Head of caudate nucleus (tissue), 42 donors: Measurements from ENCODE around the gene GCNT2.
"Not testable (repeated sequence)": the region's sequence is repeated elsewhere in the genome, so short reads cannot be mapped to it uniquely, and the experiment has no call there.

Experiments used
- DNase-seq, 42 donors: peaks; one replicate each; pipeline versions ENCODE4 v3.0.0 to v3.0.0-alpha.2; 2020 to 2021; ENCODE audit warnings: mixed read lengths in 7 of 42
- intact Hi-C: fragments of 100-400 bp; cut with DNase I; formaldehyde crosslinking; loops from one replicate; pipeline ENCODE4 v1.15.0; 2022

The GCNT2 gene

DNA sequence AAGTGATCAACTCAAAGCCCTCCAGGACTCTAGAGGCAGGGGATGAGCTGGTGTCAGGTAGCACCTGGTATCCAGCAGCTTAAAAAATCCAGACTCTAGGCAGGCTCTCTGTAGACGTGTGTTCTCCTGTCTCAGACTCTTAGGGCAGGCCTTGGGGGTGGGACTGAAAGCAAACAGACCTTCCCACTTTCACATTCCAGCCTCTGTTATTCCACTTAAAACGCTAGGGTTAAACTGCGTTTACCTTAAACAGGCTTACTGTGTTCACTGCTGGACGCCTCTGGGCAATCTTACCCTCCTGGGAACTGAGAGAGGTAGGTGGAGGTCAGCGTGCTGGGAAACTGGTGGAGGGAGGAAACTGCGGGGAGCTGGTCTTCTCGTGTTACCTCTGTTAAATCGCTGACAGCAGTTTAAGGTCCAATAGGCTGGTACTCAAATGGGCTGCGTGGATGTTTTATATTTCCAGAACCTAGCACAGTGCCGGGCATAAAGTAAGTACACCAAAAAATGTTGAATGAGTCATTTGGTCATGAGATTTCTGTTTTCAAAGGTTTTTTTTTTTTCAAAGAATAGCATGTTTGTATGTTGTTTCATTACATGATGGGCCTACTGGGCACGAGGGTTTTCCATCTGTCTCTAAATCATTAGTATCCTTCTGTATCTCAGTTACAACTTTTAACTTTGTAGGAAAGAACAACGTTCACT is at the start of gene GCNT2:
GCNT2 (plus strand) TSS at position 248 of the 705 bp plus-strand sequence. CDS start 7,561 bp downstream, outside the sequence.
- DNase-seq = no peak
- intact Hi-C loops = no loop called here

DNA sequence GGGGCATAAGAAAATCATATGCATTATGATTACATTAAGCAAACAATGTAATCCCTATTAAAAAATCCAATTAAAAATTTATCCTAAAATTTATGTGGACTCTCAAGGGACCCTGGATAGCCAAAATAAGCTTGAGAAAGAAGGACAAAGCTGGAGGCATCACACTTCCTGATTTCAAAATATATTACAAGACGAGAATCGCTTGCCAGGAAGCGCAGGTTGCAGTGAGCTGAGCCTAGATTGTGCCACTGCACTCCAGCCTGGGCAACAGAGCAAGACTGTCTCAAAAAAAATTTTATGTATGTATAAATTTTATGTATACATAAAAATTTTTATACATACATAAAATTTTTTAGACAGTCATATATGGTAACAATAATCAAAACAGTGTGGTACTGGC is 48.5 kb upstream of the GCNT2 start:
- intact Hi-C loops = no loop called here

DNA sequence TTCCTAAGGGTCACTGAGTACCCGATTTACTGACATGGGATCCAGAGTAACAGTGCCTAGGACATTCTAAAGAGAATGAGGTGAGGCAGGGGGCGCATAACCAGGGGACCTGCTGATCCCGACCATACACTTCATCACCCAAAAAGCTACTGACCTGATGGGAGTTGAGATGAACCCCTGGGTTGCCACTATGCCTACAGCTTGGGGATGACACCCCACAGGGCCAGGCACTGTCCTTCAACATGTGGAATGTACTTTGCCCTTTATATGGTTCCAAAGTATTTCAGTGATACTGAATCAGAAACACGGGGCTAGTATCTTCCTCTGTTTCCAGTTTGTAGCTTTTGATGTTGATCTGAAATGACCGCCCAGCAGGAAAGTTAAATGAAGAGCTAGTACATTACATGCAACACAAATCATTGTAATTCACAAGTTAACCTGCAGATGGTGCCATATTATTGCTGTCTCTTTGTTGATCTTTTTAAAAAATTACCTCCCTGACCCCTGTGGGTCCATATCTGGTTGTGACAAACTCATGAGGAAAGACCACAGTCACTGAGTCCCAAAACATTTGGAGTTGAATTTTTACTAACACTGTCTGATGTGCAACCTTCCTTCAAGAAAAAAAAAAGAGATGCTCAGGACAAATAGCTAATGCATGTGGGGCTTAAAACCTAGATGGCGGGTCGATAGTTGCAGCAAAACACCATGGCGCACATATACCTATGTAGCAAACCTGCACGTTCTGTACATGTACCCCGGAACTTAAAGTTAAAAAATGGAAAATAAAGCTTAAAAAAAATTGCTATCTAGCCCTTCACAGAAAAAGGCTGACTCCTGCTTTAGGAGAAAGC is 42.7 kb upstream of the GCNT2 start:
- intact Hi-C loops = no loop called here
- DNase-seq = no peak

More for the DNA sequence above, 48.5 kb upstream of the GCNT2 start:
- DNase-seq = no peak

DNA sequence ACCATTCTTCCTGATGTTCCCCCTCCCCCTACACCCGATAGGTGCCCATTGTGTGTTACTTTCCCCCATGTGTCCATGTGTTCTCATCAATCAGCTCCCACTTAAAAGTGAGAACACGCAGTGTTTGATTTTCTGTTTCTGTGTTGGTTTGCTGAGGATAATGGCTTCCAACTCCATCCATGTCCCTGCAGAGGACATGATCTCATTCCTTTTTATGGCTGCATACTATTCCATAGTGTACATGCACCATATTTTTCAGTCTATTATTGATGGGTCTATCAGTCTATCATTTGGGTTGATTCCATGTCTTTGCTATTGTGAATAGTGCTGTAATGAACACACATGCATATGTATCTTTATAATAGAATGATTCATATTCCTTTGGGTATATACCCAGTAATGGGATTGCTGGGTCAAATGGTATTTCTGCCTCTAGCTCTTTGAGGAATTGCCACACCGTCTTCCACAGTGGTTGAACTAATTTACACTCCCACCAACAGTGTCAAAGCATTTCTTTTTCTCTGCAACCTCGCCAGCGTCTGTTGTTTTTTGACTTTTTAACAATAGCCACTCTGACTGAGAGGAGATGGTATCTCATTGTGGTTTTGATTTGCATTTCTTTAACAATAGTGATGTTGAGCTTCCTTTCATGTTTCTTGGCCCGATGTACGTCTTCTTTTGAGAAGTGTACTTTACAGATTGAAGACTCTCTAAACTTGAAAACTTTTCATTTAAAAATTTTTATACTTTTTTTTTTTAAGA is 41.0 kb upstream of the GCNT2 start:
- intact Hi-C loops = no loop called here
- DNase-seq = no peak

DNA sequence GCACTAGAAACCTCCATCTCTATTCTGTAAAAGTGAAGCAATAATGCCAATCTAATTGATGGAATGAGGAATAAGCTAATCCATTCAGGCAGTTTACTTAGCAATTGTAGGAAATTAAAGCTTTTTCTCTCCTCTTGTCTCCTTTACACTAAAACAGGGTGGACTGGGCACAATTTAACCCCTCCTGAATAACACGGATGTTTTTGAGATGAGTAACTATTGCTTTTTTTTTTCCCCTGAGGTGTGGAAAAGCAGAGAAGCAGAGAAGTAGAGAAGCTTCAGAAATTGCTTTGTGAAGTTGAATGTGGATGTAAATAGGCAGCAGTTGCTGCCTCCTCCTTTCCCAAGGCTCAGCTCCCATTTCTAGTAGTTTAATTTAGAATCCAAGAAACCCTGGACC is 40.0 kb upstream of the GCNT2 start:
- intact Hi-C loops = no loop called here

DNA sequence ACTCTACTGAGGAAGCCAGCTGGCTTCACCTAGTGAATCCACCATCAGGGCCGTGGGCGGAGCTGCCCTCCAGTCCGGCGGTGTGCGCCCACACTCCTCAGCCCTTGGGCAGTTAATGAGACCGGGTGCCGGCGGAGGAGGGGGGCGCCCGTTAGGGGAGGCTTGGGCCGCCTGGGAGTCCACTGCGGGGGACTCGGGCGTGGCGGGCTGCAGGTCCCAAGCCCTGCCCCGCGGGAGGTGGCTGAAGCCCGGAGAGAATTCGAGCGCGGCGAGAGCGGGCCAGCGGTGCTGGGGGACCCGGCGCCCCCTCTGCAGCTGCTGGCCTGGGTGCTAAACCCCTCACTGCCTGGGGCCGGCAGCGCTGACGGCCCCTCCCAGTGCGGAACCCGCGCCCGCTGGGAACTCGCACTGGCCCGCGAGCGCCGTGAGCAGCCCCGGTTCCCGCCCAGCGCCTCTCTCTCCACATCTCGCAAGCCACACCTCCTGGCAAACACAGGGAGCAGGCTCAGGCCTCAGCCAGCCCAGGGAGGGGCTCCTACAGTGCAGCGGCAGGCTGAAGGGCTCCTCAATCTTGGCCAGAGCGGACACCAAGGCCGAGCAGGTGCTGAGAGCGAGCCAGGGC is 38.4 kb upstream of the GCNT2 start:
- intact Hi-C loops = no loop called here
- DNase-seq = no peak

More for the DNA sequence above, 40.0 kb upstream of the GCNT2 start:
- no peak for DNase-seq

DNA sequence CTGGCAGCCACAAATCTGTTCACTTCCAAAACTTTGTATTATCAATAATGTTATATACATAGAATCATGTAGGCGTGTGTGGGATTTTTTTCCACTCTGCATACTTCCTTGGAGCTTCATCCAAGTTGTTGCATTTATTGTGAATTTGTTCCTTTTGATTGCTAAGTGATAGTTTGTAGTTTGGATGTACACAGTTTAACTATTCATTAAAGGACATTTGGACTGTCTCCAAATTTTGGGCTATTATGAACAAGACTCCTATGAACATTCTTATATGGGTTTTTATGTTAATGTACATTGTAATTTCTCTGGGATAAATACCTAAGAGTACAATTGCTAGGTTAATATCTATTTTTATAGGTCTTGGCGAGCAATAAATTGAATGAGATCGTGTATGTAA is 36.2 kb upstream of the GCNT2 start:
- DNase-seq = no peak
- intact Hi-C loops = no loop called here

DNA sequence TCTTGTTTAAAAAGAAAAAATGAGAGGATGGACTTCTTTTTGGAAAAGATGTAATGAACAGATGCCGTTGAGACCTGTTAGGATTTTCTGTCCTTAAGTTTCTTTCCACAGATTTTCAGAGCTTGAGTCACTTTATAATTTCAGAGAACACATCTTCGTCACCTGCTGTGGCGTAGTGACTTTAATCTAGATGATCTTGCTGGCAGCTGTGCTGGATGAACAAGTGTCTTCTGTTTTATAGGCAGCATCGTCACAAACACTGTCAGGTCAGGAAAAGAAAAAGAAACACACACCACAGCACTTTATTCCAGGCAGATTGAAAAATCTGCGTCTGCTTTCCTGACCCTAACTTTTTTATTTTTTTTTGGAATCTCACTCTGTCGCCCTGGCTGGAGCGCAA is 35.7 kb upstream of the GCNT2 start:
- DNase-seq = no peak
- intact Hi-C loops = no loop called here

- no peak for DNase-seq
- intact Hi-C loops = no loop called here
These were observed 34.9 kb upstream of the GCNT2 start for GRCh38 chr6:10486215-10486614.

DNA sequence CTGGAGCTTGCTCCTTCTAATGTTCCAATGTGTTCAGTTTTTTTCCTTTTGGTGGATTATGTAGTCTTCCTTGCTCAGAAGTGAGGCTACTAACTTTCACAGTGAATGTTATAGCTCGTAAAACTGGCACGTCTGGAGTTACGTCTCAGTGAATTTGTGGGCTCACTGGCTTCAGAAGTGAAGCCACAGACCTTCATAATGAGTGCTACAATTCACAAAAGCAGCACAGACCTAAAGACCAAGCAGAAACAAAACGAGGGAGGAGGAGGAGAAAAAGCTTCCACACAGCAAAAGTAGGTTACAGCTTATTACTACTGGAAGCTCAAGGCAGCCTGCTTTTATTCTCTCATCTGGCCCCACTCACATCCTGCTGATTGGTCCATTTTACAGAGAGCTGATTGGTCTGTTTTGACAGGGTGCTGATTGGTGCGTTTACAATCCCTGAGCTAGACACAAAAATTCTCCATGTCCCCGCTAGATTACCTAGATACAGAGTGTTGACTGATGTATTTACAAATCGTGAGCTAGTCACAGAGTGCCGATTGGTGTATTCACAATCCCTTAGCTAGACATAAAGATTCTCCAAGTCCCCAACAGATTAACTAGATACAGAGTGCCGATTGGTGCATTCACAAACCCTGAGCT is 34.1 kb upstream of the GCNT2 start:
- intact Hi-C loops, DNase-seq: not testable (repeated sequence)

DNA sequence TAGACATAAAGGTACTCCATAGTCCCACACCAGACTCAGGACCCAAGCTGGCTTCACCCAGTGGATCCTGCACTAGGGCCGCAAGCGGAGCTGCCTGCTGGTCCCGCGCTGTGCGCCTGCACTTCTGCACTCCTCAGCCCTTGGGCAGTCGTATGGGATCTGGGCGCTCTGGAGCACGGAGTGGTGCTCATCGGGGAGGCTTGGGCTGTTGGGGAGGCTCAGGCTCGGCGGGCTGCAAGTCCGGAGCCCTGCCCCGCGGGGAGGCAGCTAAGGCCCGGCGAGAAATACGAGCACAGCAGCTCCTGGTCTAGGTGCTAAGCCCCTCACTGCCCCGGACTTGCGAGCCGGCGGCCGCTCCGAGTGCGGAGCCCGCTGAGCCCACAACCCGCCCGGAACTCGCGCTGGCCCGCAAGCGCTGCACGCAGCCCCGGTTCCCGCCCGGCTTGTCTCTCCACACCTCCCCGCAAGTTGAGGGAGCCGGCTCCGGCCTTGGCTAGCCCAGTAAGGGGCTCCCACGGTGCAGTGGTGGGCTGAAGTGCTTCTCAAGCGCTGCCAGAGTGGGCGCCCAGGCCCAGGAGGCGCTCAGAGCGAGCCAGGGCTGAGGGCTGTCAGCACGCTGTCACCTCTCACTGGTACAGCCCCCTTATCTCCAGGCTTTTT is 33.4 kb upstream of the GCNT2 start:
- intact Hi-C loops = no loop called here

GRCh38 chr6:10491463-10491862 is 29.7 kb upstream of the GCNT2 start:
- intact Hi-C loops = no loop called here
- DNase-seq = no peak

More for the DNA sequence above, 33.4 kb upstream of the GCNT2 start:
- DNase-seq = no peak

- intact Hi-C loops, DNase-seq: not testable (repeated sequence)
These were observed 29.2 kb upstream of the GCNT2 start for GRCh38 chr6:10491905-10492304.

- no peak for DNase-seq
These were observed 26.1 kb upstream of the GCNT2 start for GRCh38 chr6:10495029-10495428.

DNA sequence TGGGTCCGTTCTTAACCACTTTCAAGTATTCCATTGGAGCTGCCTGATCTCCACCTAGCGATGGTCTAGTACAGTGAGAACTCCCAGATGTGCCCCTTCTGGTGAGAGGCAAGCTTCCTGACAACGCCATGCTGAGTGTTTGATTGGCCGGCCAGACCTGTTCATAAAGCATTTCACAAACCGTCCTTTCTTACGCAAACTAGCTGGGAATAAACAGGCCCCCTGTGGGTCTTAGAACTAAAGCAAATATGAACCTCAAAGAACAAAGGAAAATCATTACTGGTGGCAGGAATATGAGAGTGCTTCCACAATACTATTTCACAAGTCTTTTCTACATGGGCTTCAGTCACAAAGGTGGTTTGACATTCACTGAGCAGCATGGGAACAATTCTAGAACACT is 15.6 kb upstream of the GCNT2 start:
- DNase-seq = no peak
- intact Hi-C loops = no loop called here

More at GRCh38 chr6:10495029-10495428, 26.1 kb upstream of the GCNT2 start:
- intact Hi-C loops = no loop called here

DNA sequence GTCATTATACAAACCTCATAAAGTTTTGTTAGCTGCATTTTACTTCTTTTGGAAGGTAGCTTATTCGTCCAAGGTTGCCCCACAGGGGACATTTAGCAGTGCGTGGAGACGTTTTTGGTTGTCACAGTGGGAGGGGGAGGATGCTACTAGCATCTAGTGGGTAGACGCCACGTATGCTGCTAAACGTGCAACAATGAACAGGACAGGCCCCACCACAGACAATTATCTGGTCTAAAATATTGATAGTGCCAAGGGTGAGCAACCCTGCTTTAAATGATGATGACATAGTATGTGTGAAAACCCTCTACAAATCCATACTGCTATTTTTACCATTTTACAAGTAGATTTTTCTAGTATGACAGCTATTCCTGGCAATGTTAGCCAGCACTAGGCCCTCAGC is 13.9 kb upstream of the GCNT2 start:
- no peak for DNase-seq
- intact Hi-C loops = no loop called here

- intact Hi-C loops = no loop called here
- no peak for DNase-seq
These were observed 13.4 kb upstream of the GCNT2 start for GRCh38 chr6:10507715-10508114.
